ENCODE results near the gene COG2. TPM values are rescaled to one million over a fixed set of nuclear protein-coding genes. Genes with fewer than 3 reads are reported as not detected.
"Not testable (repeated sequence)": the region's sequence is repeated elsewhere in the genome, so short reads cannot be mapped to it uniquely, and the experiment has no call there.

Gene COG2
- total and polyA plus RNA-seq, 10 donors = 13.1 to 41.6 (median 29.4) TPM

DNA sequence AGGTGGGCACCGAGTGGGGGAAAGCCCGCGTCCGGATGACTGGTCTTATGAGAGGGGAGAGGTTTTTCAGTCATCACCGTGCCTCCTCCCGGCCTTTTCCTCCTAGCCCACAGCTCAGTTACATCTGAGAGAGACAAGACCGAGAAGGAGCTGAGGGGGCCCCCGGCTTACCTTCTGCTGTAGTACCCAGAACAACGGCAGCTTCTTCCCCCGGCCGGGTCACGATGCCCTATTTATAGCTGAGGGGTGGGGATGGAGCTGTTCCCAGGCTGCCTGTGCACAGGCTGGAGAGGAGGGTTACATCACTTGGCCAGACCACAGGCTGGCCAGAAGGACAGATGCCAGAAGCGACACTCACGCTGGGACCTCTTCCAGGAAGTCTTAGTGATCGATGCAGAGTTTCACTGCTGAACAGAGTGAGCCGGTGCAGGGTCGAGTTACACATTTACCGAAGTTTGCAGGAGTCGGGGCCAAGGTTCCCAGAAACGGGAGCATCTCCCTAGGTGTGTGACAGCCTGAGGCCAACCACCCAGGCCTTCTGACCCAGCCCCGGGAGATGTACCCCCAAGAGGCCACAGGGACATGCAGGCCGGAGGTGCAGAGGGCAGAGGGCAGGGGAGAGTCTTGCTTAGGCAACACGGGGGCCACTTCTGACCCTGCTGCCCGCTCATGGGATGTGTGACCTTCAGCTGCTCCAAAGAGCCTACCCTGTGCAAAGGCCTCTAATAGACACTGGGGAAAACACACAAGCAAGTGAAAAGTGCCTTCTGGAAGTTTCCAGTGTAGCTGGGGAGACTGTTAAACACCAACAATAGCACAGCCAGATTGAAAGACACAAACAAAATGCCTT is 71.9 kb downstream of the COG2 start, which contains the start of gene AGT:
TSS of gene AGT (minus strand) at position 208 of the 850 bp plus-strand sequence. CDS start 3,299 bp downstream, outside the sequence.
- intact Hi-C loops (cut with DNase I; ENCODE audit: low total_unique reads) = no loop called here
- 50 to 65% (median 51%) methylated on average over 18 to 24 of the region's 24 CpGs for WGBS, 5 donors
- TF ChIP-seq POLR2AphosphoS5 (IDR thresholded peaks at IDR 0.05) (peak in 1 of 3 donors; percentile 18), CTCF (IDR thresholded peaks at IDR 0.05 in 8 of 11, conservative IDR thresholded peaks at IDR 0.05 in 3 of 11) (no peak)
- H3K27ac ChIP-seq = no peak within 1 kb of the TSS
- peaks cover 0 to 12% (median 0%) of the 10 kb centered on the region in 7 donors for H3K27me3 ChIP-seq (replicated peaks in 1 of 7)
- no peaks in the 10 kb centered on the region for H3K36me3 ChIP-seq
- no peak within 1 kb of the TSS for H3K4me3 ChIP-seq
- peaks cover 0 to 12% (median 2%) of the 10 kb centered on the region in 8 donors for H3K9me3 ChIP-seq
- DNase-seq = no peak
- no peaks in the 10 kb centered on the region for H3K4me1 ChIP-seq

DNA sequence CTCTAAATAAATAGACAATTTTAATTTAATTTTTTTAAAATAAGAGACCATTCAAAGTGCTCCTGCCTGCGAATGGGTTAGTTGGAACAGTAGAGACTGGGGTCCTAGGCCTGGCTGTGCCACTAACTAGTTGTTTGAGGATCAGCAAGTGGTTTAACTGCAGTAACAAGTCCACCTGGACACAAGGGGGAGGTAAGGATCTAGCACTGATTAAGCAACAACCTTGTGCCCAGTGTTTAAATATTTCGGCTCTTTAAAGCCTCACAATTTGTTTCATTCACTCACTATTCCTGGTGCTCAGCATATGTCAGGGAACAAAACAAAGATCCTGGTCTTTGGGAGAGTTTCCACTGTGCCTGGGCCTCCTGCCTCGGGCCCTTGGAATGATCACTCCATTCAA is 73.2 kb downstream of the COG2 start:
- Histone ChIP-seq H3K27me3 (replicated peaks in 1 of 7) (peaks cover 0 to 12% (median 0%) of the 10 kb centered on the region in 7 donors), H3K4me1 (no peaks in the 10 kb centered on the region), H3K36me3 (no peaks in the 10 kb centered on the region), H3K9me3 (peaks cover 0 to 12% (median 2%) of the 10 kb centered on the region in 8 donors), H3K4me3 (no peak overlapping the region), H3K27ac (no peak overlapping the region)
- DNase-seq = no peak
- intact Hi-C loops (cut with DNase I; ENCODE audit: low total_unique reads) = no loop called here
- WGBS, 5 donors = 73 to 94% (median 85%) methylated on average over 3 of the region's 3 CpGs
- no peak for TF ChIP-seq CTCF (IDR thresholded peaks at IDR 0.05 in 8 of 11, conservative IDR thresholded peaks at IDR 0.05 in 3 of 11)
- TF ChIP-seq POLR2AphosphoS5 (IDR thresholded peaks at IDR 0.05) = no peak
- no peak for TF ChIP-seq POLR2A (IDR thresholded peaks at IDR 0.05)

- WGBS, 5 donors = 45 to 86% (median 75%) methylated on average over 3 of the region's 3 CpGs
- H3K4me1 ChIP-seq = not testable (repeated sequence)
Measured at GRCh38 chr1:230716453-230716852, 74.2 kb downstream of the COG2 start.

DNA sequence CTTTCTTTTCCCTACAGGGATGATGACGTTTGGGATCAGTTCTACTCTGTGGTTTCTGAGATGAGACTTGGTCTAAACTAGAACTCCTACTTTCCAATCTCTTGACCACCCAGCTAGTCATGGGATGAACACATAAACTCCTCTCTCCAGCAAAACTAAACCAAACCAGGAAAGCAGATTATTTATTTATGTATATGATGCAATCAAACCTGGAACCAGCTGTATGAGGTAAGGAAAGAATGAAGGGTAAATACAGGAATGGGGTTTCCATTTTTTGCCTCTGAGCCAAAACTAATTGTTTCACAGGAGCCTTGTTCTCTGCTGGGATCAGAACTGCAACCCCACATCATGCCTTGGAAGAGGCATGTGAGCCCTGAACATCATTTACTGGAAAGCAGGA is 75.0 kb downstream of the COG2 start:
- Histone ChIP-seq H3K27me3 (replicated peaks in 1 of 7) (peaks cover 0 to 12% (median 0%) of the 10 kb centered on the region in 7 donors), H3K36me3 (no peaks in the 10 kb centered on the region), H3K4me3 (no peak overlapping the region), H3K4me1 (no peaks in the 10 kb centered on the region), H3K27ac (no peak overlapping the region), H3K9me3 (peaks cover 0 to 19% (median 11%) of the 10 kb centered on the region in 8 donors)
- TF ChIP-seq CTCF (IDR thresholded peaks at IDR 0.05 in 8 of 11, conservative IDR thresholded peaks at IDR 0.05 in 3 of 11) = no peak
- no peak for DNase-seq
- WGBS, 5 donors = 67 to 86% (median 76%) methylated on average over 1 of the region's 1 CpG
- intact Hi-C loops (cut with DNase I; ENCODE audit: low total_unique reads) = no loop called here

More at GRCh38 chr1:230716453-230716852, 74.2 kb downstream of the COG2 start:
- H3K4me3 ChIP-seq; intact Hi-C loops (cut with DNase I; ENCODE audit: low total_unique reads); H3K27ac ChIP-seq; H3K36me3 ChIP-seq; DNase-seq: not testable (repeated sequence)
- H3K9me3 ChIP-seq = peaks cover 0 to 12% (median 4%) of the 10 kb centered on the region in 8 donors
- peaks cover 0 to 12% (median 0%) of the 10 kb centered on the region in 7 donors for H3K27me3 ChIP-seq (replicated peaks in 1 of 7)

DNA sequence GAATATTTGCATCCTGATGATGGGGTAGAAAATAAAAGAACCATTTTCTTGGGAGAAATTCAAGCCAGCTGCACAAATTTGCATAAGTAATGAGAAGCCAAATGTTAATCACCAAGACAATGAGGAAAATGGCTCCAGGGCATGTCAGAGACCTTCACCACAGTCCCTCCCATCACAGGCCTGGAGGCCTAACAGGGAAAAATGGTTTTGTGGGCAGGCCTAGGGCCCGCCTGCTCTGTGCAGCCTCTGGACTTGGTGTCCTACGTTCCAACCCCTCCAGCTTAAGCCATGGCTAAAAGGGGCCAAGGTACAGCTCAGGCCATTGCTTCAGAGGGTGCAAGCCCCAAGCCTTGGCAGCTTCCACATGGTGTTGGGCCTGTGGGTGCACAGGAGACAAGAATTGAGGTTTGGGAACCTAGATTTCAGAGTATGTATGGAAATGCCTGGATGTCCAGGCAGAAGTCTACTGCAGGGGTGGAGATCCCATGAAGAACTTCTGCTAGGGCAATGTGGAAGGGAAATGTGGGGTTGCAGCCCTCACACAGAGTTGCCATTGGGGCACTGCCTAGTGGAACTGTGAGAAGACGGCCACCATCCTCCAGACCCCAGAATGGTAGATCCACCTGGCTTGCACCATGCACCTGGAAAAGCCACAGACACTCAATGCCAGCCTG is 79.7 kb downstream of the COG2 start:
- H3K4me1 ChIP-seq; H3K27me3 ChIP-seq (replicated peaks in 1 of 7); H3K36me3 ChIP-seq; H3K27ac ChIP-seq; DNase-seq; intact Hi-C loops (cut with DNase I; ENCODE audit: low total_unique reads); H3K4me3 ChIP-seq: not testable (repeated sequence)
- 67 to 94% (median 92%) methylated on average over 3 of the region's 3 CpGs for WGBS, 5 donors
- peaks cover 0 to 17% (median 10%) of the 10 kb centered on the region in 8 donors for H3K9me3 ChIP-seq

Measured in spleen (tissue), 11 donors.